Adipocyte (in vitro differentiated cells): Measurements from ENCODE around the gene ASTN2.

Experiments used
- DNase-seq: peaks from one replicate; pipeline ENCODE4 v3.0.0-alpha.2; 2015; ENCODE audit warnings: low read depth
- H3K27me3 ChIP-seq: replicated peaks from 2 replicates; pipeline ENCODE4 v1.7.0; 2013; ENCODE audit warnings: mild to moderate bottlenecking, low read length, moderate library complexity; ENCODE audit not compliant: control insufficient read depth, insufficient read depth
- H3K36me3 ChIP-seq: 2 replicates; pipeline ENCODE4 v1.7.0; 2013; ENCODE audit warnings: low read length, mild to moderate bottlenecking, moderate library complexity; ENCODE audit not compliant: control insufficient read depth, insufficient read depth, severe bottlenecking
- H3K4me1 ChIP-seq: 2 replicates; pipeline ENCODE4 v1.7.0; 2013; ENCODE audit warnings: mild to moderate bottlenecking, low read length, moderate library complexity; ENCODE audit not compliant: control insufficient read depth, insufficient read depth
- H3K4me3 ChIP-seq: 2 replicates; pipeline ENCODE4 v1.7.0; 2013; ENCODE audit warnings: mild to moderate bottlenecking, low read length, moderate library complexity
- H3K9ac ChIP-seq: 2 replicates; pipeline ENCODE4 v1.7.0; 2013; ENCODE audit warnings: mild to moderate bottlenecking, low read length, moderate library complexity
- H3K9me3 ChIP-seq: 2 replicates; pipeline ENCODE4 v1.7.0; 2013; ENCODE audit warnings: mild to moderate bottlenecking, low read length, moderate library complexity; ENCODE audit not compliant: control insufficient read depth

ASTN2 gene

DNA sequence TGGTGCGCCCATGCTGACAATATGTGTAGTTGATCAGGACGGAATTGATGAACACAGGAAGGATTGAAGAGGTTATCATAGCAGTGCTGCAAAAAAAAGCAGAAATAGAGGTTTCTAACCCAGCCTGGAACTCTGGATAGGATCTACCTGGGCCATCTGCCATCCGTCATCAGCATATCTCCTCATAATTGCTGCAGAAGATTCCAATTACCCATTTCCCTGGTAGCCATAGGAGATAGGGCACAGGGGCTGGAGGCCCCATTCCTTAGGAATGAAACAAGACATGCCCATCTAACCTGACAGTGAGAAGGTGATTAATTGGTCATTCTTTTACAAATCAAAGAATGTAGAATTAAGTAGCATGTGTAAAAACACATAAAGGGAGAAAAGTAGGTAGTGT is 788.1 kb downstream of the ASTN2 start:
- no peak for DNase-seq

DNA sequence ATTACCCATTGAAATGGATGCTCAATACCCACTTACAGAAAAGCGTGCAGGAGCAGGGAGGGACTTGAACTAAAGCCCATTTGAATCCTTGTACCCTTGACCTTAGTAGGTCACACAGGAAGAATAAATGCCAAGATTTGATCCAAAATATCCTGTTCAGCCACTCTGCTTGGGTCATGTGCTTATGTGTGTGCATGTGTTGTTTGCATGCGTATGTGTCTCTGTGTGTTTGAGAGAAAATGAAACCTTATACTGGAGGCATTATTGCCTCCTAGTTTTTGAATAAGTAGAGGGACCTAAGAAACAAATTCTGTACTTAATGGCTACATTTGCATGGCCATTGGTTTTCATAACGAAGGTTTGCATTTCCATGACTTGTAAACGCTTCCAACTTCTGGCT is 791.1 kb downstream of the ASTN2 start:
- peaks cover 16% of the 10 kb centered on the region for H3K4me1 ChIP-seq
- H3K9ac ChIP-seq, result no peak overlapping the region
- no peaks in the 10 kb centered on the region for H3K9me3 ChIP-seq
- H3K4me3 ChIP-seq, result peak overlapping the region; percentile 38
- no peak for DNase-seq
- H3K36me3 ChIP-seq, result no peaks in the 10 kb centered on the region
- peaks cover 4% of the 10 kb centered on the region for H3K27me3 ChIP-seq

More for the DNA sequence above, 788.1 kb downstream of the ASTN2 start:
- Histone ChIP-seq H3K4me3 (no peak overlapping the region), H3K9ac (no peak overlapping the region), H3K27me3 (peaks cover 9% of the 10 kb centered on the region), H3K4me1 (peaks cover 16% of the 10 kb centered on the region), H3K9me3 (no peaks in the 10 kb centered on the region), H3K36me3 (no peaks in the 10 kb centered on the region)

DNA sequence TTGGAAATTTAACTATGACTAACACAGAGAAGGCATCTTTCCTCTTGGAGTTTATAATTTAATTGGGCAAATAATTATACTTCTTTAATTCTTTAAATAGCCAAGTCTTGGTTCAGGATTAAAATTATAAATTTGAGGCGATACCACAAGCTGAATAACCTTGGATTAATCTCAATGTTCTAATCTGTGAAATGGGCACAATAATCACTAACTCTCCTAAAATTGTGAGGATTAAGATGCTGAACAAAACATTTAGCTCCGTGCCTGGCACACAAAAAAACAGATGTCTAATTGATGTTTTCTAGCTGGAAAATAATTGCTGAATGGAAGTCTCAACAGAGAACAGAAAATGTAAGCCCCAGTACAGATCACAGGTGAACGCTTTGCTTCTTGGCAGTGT is 797.5 kb downstream of the ASTN2 start:
- H3K4me3 ChIP-seq, result no peak overlapping the region
- H3K9me3 ChIP-seq, result no peaks in the 10 kb centered on the region
- no peaks in the 10 kb centered on the region for H3K36me3 ChIP-seq
- no peaks in the 10 kb centered on the region for H3K4me1 ChIP-seq
- no peaks in the 10 kb centered on the region for H3K27me3 ChIP-seq
- H3K9ac ChIP-seq, result no peak overlapping the region
- no peak for DNase-seq

DNA sequence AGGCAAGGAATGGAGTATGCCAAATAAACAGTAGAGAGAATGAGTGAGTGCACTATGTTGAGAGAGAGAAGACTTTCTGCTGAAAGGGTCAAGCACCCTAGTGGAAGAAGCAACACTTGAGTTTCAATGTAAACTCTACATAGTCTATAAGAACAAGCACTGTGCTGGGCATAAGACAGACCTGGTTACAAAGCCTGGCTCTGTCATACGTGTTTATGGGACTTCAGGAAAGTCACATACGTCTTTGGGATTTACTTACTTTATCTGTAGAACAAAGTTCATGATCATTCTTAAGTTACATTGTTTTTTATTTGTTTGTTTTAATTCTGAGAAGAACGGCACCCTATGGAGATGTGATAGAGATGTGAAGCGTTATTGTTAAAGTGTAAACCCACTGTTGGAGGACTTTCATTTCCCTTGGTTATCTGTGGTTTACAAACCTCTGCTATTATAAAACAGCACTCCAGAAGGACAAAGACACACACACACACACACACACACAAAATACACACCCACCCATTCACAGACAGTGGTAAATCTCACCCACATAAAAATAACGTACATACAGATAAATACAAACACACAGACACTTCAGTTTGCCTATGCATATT is 798.4 kb downstream of the ASTN2 start:
- no peaks in the 10 kb centered on the region for H3K36me3 ChIP-seq
- no peak overlapping the region for H3K4me3 ChIP-seq
- DNase-seq, result no peak
- H3K9ac ChIP-seq, result no peak overlapping the region
- no peaks in the 10 kb centered on the region for H3K4me1 ChIP-seq
- H3K27me3 ChIP-seq, result no peaks in the 10 kb centered on the region
- H3K9me3 ChIP-seq, result no peaks in the 10 kb centered on the region

DNA sequence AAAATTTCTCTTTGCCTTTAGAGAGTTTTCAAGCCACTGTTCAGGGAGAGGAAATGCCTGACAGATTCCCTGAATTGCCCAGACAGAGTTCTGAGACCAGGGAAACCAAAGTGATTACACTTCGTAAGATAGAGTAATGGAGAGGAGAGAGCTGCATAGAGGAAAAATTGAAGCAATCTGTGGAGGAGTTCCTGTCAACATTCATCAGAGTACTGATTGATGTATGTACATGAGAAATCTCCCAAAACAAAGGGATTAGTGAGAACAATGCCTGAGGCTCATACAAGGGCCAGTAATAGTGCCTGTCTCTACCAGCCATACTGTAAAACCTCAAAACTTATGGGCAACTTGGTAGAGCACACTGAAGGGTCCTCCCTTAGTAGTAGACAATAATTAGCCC is 806.8 kb downstream of the ASTN2 start:
- peaks cover 5% of the 10 kb centered on the region for H3K9me3 ChIP-seq
- no peaks in the 10 kb centered on the region for H3K36me3 ChIP-seq
- DNase-seq, result no peak
- no peak overlapping the region for H3K4me3 ChIP-seq
- H3K4me1 ChIP-seq, result peaks cover 7% of the 10 kb centered on the region
- no peaks in the 10 kb centered on the region for H3K27me3 ChIP-seq
- H3K9ac ChIP-seq, result no peak overlapping the region

DNA sequence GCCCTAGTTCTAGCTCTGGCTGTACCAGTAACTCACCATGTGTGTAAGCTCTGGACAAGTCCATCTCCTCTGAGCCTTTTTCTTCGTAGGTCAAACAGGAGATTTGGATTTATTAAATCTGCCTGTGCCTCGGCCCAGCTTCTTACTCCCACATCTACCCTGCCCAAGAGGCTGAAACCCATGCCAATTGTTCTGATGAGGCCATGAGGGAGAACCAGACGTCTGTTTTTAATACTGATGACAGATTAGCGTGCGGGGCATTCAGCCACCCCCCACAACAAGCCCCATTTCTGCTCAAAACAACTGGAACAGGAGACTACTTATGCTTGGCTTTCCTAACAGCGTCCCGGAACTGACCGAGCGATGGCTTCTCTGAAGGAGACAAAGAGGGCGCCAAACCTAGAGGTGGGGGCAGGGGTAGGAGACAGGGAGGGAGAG is 808.9 kb downstream of the ASTN2 start:
- Histone ChIP-seq H3K4me1 (peaks cover 7% of the 10 kb centered on the region), H3K27me3 (no peaks in the 10 kb centered on the region), H3K9ac (no peak overlapping the region), H3K4me3 (no peak overlapping the region), H3K9me3 (peaks cover 5% of the 10 kb centered on the region), H3K36me3 (no peaks in the 10 kb centered on the region)
- DNase-seq, result no peak

DNA sequence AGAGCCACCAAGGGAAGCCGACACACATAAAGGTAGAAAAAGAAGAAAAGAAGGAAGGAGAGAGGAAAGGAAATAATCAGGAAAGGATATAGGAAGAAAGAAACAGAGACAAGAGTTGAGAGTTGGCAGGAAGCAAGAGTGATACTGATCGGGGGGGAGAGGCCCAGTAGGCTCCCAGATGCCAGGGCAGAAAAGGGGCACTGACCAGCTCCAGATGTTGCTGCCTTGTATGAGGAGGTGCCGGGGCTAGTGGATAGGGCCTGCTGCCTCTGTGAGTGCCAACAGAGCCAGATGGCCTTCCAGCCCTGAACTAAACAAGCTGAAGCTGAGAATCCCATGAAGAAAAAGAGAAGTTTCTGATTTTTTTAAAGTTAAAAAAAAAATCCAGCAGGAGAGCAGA is 809.8 kb downstream of the ASTN2 start:
- Histone ChIP-seq H3K9ac (no peak overlapping the region), H3K9me3 (peaks cover 3% of the 10 kb centered on the region)

DNA sequence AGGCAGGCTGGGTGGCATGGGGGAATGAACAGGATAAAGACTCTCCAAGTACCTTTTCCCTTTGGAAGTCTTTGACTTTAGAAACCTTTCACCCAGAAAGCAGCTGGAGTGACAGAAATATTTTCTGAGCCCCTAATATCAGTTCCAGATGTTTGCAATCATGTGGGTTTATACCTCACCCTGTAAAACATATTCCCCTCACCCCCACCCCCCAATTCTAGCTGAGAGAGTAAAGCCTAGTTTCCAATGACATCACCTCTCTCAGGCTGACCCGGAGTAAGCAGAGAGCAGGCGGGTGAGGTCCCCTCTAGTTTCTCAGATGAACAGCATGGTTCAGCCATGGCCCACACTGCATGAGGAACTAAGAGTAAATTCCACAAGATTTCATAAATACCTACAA is 810.6 kb downstream of the ASTN2 start:
- Histone ChIP-seq H3K9me3 (no peaks in the 10 kb centered on the region), H3K4me1 (peaks cover 7% of the 10 kb centered on the region), H3K4me3 (no peak overlapping the region), H3K36me3 (no peaks in the 10 kb centered on the region), H3K9ac (no peak overlapping the region), H3K27me3 (no peaks in the 10 kb centered on the region)
- DNase-seq, result no peak

More for the DNA sequence above, 809.8 kb downstream of the ASTN2 start:
- no peaks in the 10 kb centered on the region for H3K27me3 ChIP-seq
- H3K36me3 ChIP-seq, result no peaks in the 10 kb centered on the region
- DNase-seq, result no peak
- H3K4me1 ChIP-seq, result peaks cover 7% of the 10 kb centered on the region
- H3K4me3 ChIP-seq, result no peak overlapping the region

DNA sequence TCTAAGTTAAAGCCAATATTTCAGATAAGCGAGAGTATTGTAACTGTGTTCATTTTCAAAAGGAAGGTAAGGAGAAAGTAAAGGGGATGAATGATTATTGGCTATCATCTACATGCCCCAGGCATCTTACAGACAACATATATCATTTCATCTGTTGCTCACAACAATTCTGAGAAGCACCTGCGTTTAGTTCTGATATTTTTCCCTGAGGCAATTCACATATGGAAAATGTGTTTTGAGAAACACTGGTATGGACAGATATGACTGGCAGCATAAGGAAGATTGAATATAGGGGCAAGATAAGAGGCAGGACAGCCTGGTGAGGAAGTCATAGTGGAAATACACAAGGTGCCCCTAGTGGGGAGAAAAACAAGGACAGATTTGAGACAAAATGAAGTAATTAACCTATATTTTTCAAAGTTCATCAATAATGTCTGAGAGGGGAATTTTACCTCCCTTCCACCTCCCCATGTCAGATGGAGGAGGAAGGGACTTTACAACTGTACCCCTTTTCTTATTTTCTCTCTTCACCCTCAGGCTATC is 815.4 kb downstream of the ASTN2 start:
- DNase-seq, result no peak
- no peaks in the 10 kb centered on the region for H3K36me3 ChIP-seq
- H3K4me3 ChIP-seq, result no peak overlapping the region
- H3K9me3 ChIP-seq, result no peaks in the 10 kb centered on the region
- H3K27me3 ChIP-seq, result no peaks in the 10 kb centered on the region
- peaks cover 6% of the 10 kb centered on the region for H3K4me1 ChIP-seq
- H3K9ac ChIP-seq, result no peak overlapping the region

DNA sequence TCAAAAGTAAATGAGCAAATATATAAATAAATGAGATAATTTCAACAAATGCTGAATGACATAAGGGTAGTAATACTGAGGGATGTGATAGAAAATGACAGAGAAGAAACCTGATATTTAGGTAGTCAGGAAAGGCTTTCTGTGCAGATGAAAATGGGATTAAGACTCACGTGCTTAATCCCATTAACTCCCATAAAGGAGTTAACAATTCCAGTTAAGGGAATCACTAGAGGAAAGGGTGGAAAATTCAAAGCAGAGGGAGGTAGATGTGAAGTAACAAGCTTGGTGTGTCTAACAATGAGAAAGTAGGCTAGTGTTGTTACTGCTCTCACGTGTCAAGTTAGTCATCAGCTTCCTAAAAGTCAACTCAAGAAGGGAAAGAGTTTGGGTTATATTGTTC is 818.2 kb downstream of the ASTN2 start:
- Histone ChIP-seq H3K4me3 (no peak overlapping the region), H3K4me1 (peaks cover 18% of the 10 kb centered on the region)

DNA sequence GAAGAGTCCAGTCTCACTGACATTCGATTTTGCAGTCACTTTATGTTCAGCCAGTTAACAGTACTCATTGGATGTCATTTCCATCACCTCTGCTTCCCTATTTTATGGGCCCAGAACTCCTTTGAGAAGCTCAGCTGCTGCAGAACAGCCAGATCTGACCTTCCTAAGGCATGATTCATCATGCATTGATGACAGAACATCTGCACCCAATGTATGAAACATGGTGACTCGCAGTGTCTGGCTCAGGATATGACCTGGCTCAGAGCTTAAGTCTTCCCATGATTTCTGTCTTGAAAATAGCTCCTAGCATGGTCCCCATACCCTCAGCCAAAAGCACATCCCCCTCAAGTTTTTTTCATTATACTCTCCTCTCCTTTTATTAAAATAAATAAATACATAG is 820.3 kb downstream of the ASTN2 start:
- Histone ChIP-seq H3K27me3 (no peaks in the 10 kb centered on the region), H3K9me3 (no peaks in the 10 kb centered on the region), H3K9ac (no peak overlapping the region), H3K36me3 (no peaks in the 10 kb centered on the region), H3K4me1 (peaks cover 18% of the 10 kb centered on the region), H3K4me3 (no peak overlapping the region)
- DNase-seq, result peak; percentile 83

More for the DNA sequence above, 818.2 kb downstream of the ASTN2 start:
- no peaks in the 10 kb centered on the region for H3K9me3 ChIP-seq
- no peaks in the 10 kb centered on the region for H3K27me3 ChIP-seq
- no peak for DNase-seq
- H3K36me3 ChIP-seq, result no peaks in the 10 kb centered on the region
- H3K9ac ChIP-seq, result no peak overlapping the region

DNA sequence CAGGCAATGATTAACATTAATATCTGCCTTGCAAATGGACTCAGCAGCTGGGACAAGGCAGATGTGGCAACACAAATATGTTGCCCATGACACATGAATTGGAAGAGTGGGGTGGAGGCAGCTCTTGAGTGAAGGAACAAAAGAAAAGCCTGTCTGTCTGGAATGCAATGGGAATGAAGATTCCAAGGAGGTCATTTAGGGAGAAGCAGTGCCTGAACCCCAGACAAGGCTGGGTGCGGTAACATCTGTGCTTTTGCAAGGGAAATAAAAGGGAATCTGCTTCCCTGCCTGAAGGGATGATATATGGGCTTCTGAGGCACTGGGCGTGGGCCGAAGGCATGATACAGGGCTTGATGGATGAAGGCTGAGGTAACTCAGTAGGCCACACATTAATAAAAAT is 821.9 kb downstream of the ASTN2 start:
- peaks cover 13% of the 10 kb centered on the region for H3K9me3 ChIP-seq
- no peak overlapping the region for H3K9ac ChIP-seq
- no peaks in the 10 kb centered on the region for H3K27me3 ChIP-seq
- DNase-seq, result no peak
- no peak overlapping the region for H3K4me3 ChIP-seq
- no peaks in the 10 kb centered on the region for H3K36me3 ChIP-seq
- H3K4me1 ChIP-seq, result peaks cover 18% of the 10 kb centered on the region
